ENCODE measurements around the gene TRIM29. TPM values are rescaled to one million over a fixed set of nuclear protein-coding genes. Genes with fewer than 3 reads are reported as not detected.

TRIM29 gene, protein sequence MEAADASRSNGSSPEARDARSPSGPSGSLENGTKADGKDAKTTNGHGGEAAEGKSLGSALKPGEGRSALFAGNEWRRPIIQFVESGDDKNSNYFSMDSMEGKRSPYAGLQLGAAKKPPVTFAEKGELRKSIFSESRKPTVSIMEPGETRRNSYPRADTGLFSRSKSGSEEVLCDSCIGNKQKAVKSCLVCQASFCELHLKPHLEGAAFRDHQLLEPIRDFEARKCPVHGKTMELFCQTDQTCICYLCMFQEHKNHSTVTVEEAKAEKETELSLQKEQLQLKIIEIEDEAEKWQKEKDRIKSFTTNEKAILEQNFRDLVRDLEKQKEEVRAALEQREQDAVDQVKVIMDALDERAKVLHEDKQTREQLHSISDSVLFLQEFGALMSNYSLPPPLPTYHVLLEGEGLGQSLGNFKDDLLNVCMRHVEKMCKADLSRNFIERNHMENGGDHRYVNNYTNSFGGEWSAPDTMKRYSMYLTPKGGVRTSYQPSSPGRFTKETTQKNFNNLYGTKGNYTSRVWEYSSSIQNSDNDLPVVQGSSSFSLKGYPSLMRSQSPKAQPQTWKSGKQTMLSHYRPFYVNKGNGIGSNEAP
- 19.3 to 24.1 TPM (median 22.6 TPM) in 5 replicates for total RNA-seq (2022; extraction: Qiagen RNA extraction)

GRCh38 chr11:120137611-120138521, at the start of gene TRIM29:
TRIM29 (minus strand) TSS chr11:120138113; CDS start chr11:120138031, 82 bp downstream.

Other genes starting within 250 kb of the TRIM29 start
- 7.7 to 11.5 TPM (median 10.8 TPM) in 5 replicates for gene OAF, start 72.9 kb upstream of the TRIM29 start, total RNA-seq (2022; extraction: Qiagen RNA extraction)
- gene POU2F3, start 102.0 kb upstream of the TRIM29 start, total RNA-seq (2022; extraction: Qiagen RNA extraction): not detected in 5 replicates
- gene TLCD5, start 187.2 kb upstream of the TRIM29 start, total RNA-seq (2022; extraction: Qiagen RNA extraction): 5.3 to 7.9 TPM (median 7.0 TPM) in 5 replicates
- gene ARHGEF12, start 198.3 kb upstream of the TRIM29 start, total RNA-seq (2022; extraction: Qiagen RNA extraction): 11.8 to 16.1 TPM (median 14.2 TPM) in 5 replicates

Data from A549 treated with Mapracorat at 1 μM for 4 hours (cell line).